Right lobe of liver (tissue), 6 donors: ENCODE measurements around the gene DENND11. TPM values are rescaled to one million over a fixed set of nuclear protein-coding genes. Genes with fewer than 3 reads are reported as not detected.

Experiments
- ATAC-seq, 4 donors: fragments of 200-7000 bp; cut with Tn5 transposase; one replicate each; pipeline ENCODE4 v1.9.1; 2020; ENCODE audit warnings: mild to moderate bottlenecking in 4 of 4, moderate library complexity in 4 of 4
- DNase-seq, 3 donors: peaks; one replicate each; pipeline ENCODE4 v3.0.0-alpha.2; 2020
- H3K27ac ChIP-seq, 3 donors: fragments of 200-600 bp; one replicate each; pipeline ENCODE4 v1.8.0; 2022
- H3K27me3 ChIP-seq, 2 donors: fragments of 200-600 bp; one replicate each; pipeline ENCODE4 v1.8.0; 2022
- H3K36me3 ChIP-seq, 4 donors: fragments of 200-600 bp; sonication (generic) in 1 of 4; one replicate each; pipeline versions ENCODE4 v1.5.1 to v1.8.0; 2017 to 2022; ENCODE audit warnings: control low read depth in 1 of 4
- H3K4me1 ChIP-seq, 4 donors: fragments of 200-600 bp; sonication (generic) in 1 of 4; one replicate each; pipeline versions ENCODE4 v1.5.1 to v1.8.0; 2017 to 2022; ENCODE audit warnings: control low read depth in 1 of 4
- H3K4me3 ChIP-seq, 3 donors: fragments of 200-600 bp; one replicate each; pipeline ENCODE4 v1.8.0; 2022
- H3K9me3 ChIP-seq, 4 donors: fragments of 200-600 bp; sonication (generic) in 1 of 4; one replicate each; pipeline versions ENCODE4 v1.5.1 to v1.8.0; 2017 to 2022; ENCODE audit warnings: control low read depth in 1 of 4
- POLR2A ChIP-seq: fragments of 450-650 bp; IDR thresholded peaks from one replicate; pipeline ENCODE4 v1.6.1; 2017; ENCODE audit warnings: antibody characterized with exemption, mild to moderate bottlenecking
- WGBS: methylation state at CpG from one replicate; pipeline ENCODE4 v1.1.6; 2018; ENCODE audit warnings: low coverage, low lambda C conversion rate; ENCODE audit not compliant: insufficient coverage; ENCODE audit errors: missing lambda C conversion rate; 5-methylcytosine and 5-hydroxymethylcytosine counted together
- intact Hi-C, 2 donors: fragments of 100-400 bp; cut with DNase I; formaldehyde crosslinking; loops; one replicate each; pipeline versions ENCODE4 v1.11.2 to v1.14.1; 2022
- total RNA-seq, 6 experiments: library from RNA; depleted of rRNA in 2 of 6; stranded (reverse); fragments of >200 nt in 2 of 6; fragmentation: NEBNext Ultra II Directional in 3 of 6; extraction: Animal tissue kit (Norgen Biotek cat#: 25700) in 3 of 6; gene quantifications; one replicate each; pipeline versions ENCODE4 v1.1.0 to v1.2.4, GENCODE V29; 2016 to 2023
- TF ChIP-seq, protein P1 (sequence below), 4 donors: fragments of 200-600 bp in 3 of 4; fragments of 450-650 bp in 1 of 4; IDR thresholded peaks; one replicate each; pipeline versions ENCODE4 v1.5.1 to v1.8.0; 2016 to 2022; ENCODE audit warnings: antibody characterized with exemption in 4 of 4, mild to moderate bottlenecking in 2 of 4
- donor health status: DM: no; HTN: yes; CAD: no.
- donor health status: DM: no; HTN: no; CAD: no.
- donor health status: DM: no; HTN: no; CAD: no.
- donor health status: DM: no; HTN: yes; CAD: no.
- donor health status: DM: no; HTN: yes; CAD: no.

DENND11 gene
- total RNA-seq, 6 experiments from 2014 or later = 24.4 to 30.8 (median 26.3) TPM

- Histone ChIP-seq H3K36me3 (no peaks in the 10 kb centered on the region), H3K4me3 (no peak overlapping the region), H3K9me3 (no peaks in the 10 kb centered on the region), H3K27me3 (no peaks in the 10 kb centered on the region), H3K27ac (no peak overlapping the region), H3K4me1 (peaks cover 0 to 4% (median 0%) of the 10 kb centered on the region in 4 donors)
- WGBS = 87% methylated on average over 20 of the region's 24 CpGs
- DNase-seq (no peak), ATAC-seq (peak in 1 of 4 donors; percentile 35)
- intact Hi-C loops = no loop called here
- no peak for TF ChIP-seq POLR2A
- TF ChIP-seq, protein P1, sequence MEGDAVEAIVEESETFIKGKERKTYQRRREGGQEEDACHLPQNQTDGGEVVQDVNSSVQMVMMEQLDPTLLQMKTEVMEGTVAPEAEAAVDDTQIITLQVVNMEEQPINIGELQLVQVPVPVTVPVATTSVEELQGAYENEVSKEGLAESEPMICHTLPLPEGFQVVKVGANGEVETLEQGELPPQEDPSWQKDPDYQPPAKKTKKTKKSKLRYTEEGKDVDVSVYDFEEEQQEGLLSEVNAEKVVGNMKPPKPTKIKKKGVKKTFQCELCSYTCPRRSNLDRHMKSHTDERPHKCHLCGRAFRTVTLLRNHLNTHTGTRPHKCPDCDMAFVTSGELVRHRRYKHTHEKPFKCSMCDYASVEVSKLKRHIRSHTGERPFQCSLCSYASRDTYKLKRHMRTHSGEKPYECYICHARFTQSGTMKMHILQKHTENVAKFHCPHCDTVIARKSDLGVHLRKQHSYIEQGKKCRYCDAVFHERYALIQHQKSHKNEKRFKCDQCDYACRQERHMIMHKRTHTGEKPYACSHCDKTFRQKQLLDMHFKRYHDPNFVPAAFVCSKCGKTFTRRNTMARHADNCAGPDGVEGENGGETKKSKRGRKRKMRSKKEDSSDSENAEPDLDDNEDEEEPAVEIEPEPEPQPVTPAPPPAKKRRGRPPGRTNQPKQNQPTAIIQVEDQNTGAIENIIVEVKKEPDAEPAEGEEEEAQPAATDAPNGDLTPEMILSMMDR (IDR thresholded peaks at IDR 0.05) = no peak
Measured at GRCh38 chr7:141731476-141732149, 29.6 kb upstream of the DENND11 start.

DNA sequence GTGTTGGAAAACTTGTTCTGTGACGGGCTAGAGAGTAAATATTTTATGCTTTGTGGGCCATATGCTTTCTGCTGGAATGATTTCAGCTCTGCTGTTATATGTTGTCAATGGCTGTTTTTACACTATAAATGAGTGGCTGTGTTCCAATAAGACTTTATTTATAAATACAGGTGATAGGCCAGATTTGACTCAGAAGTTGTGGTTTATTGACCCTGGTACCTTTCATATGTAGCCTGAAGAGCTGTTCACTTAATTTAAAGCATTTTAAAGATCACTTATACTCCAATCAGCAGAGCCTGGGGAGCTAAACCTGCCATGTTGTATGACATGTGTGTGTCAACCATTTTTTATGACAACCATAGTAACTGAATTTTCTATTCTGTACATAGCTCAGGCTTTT lies 27.1 kb upstream of the DENND11 start:
- no peak for DNase-seq
- H3K9me3 ChIP-seq = no peaks in the 10 kb centered on the region
- no peak overlapping the region for H3K27ac ChIP-seq
- H3K27me3 ChIP-seq = no peaks in the 10 kb centered on the region
- TF ChIP-seq, protein P1 (IDR thresholded peaks at IDR 0.05) = no peak
- no peak for TF ChIP-seq POLR2A
- ATAC-seq = no peak
- no peak overlapping the region for H3K4me3 ChIP-seq
- H3K36me3 ChIP-seq = no peaks in the 10 kb centered on the region
- intact Hi-C loops = no loop called here
- no peaks in the 10 kb centered on the region for H3K4me1 ChIP-seq
- WGBS = 100% methylated on average over 1 of the region's 1 CpG

GRCh38 chr7:141722529-141722928 lies 20.6 kb upstream of the DENND11 start:
- ATAC-seq = no peak
- TF ChIP-seq, protein P1 (IDR thresholded peaks at IDR 0.05) = no peak
- TF ChIP-seq POLR2A = no peak
- Histone ChIP-seq H3K4me1 (no peaks in the 10 kb centered on the region), H3K27me3 (no peaks in the 10 kb centered on the region), H3K36me3 (peaks cover 0 to 5% (median 0%) of the 10 kb centered on the region in 4 donors), H3K27ac (no peak overlapping the region), H3K4me3 (no peak overlapping the region), H3K9me3 (no peaks in the 10 kb centered on the region)
- 77% methylated on average over 2 of the region's 2 CpGs for WGBS
- intact Hi-C loops = no loop called here
- no peak for DNase-seq

DNA sequence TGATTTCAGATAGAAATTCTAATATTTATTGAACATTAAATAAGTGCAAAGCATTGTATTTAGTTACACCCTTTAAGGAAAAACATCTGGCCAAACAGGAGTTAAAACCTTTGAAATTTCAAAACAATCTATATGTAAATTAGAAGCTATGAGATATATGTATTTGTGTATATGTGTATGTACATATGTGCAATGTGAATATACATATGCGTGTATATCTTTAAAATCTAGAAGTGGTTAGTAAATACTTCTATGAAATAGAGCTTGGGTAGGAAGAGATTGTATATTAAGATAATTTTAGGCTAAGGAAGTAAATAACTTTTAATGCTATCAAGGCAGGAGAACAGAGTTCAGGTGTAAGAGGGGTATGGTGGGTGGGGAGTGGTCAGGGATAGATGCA lies 15.5 kb upstream of the DENND11 start:
- intact Hi-C loops = no loop called here
- H3K4me1 ChIP-seq = no peaks in the 10 kb centered on the region
- H3K27ac ChIP-seq = no peak overlapping the region
- H3K27me3 ChIP-seq = no peaks in the 10 kb centered on the region
- WGBS = 75% methylated on average over 1 of the region's 1 CpG
- H3K4me3 ChIP-seq = no peak overlapping the region
- DNase-seq (no peak), ATAC-seq (no peak)
- H3K36me3 ChIP-seq = no peaks in the 10 kb centered on the region
- no peaks in the 10 kb centered on the region for H3K9me3 ChIP-seq
- TF ChIP-seq POLR2A = no peak
- TF ChIP-seq, protein P1 (IDR thresholded peaks at IDR 0.05) = no peak
